Esophagus muscularis mucosa (tissue), 4 donors: Measurements from ENCODE around the gene DEFB132.
A peak's percentile ranks its signal among the peaks of the same experiment; 100 is the strongest.

Experiments used
- EP300 ChIP-seq: sonication (generic); formaldehyde crosslinking; IDR thresholded peaks from one replicate; pipeline ENCODE4 v1.6.1; 2017; ENCODE audit warnings: antibody characterized with exemption
- POLR2A ChIP-seq: fragments of 450-650 bp; IDR thresholded peaks from one replicate; pipeline ENCODE4 v1.6.1; 2017; ENCODE audit warnings: antibody characterized with exemption, moderate library complexity, mild to moderate bottlenecking, low read depth
- POLR2AphosphoS5 ChIP-seq, 2 donors: sonication (generic); formaldehyde crosslinking; IDR thresholded peaks; one replicate each; pipeline ENCODE4 v1.6.1; 2017; ENCODE audit warnings: antibody characterized with exemption in 2 of 2
- TF ChIP-seq, protein P1 (sequence below), 3 experiments: fragments of 200-600 bp in 2 of 3; fragments of 450-650 bp in 1 of 3; sonication (generic) in 2 of 3; IDR thresholded peaks; one replicate each; pipeline ENCODE4 v1.5.1; 2017 to 2019; ENCODE audit warnings: antibody characterized with exemption in 3 of 3, mild to moderate bottlenecking in 2 of 3, moderate library complexity in 1 of 3

DNA sequence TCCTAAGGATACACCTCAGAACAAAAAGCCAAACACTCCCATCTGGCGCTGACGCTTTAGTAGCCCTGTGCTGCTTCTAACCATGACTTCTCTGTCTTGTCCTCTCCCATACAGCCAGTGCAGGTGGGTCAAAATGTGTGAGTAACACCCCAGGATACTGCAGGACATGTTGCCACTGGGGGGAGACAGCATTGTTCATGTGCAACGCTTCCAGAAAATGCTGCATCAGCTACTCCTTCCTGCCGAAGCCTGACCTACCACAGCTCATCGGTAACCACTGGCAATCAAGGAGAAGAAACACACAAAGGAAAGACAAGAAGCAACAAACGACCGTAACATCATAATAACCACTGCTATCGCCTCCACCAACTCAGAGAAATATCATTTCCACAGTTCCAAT is 1.4 kb downstream of the DEFB132 start:
- TF ChIP-seq, protein P1, sequence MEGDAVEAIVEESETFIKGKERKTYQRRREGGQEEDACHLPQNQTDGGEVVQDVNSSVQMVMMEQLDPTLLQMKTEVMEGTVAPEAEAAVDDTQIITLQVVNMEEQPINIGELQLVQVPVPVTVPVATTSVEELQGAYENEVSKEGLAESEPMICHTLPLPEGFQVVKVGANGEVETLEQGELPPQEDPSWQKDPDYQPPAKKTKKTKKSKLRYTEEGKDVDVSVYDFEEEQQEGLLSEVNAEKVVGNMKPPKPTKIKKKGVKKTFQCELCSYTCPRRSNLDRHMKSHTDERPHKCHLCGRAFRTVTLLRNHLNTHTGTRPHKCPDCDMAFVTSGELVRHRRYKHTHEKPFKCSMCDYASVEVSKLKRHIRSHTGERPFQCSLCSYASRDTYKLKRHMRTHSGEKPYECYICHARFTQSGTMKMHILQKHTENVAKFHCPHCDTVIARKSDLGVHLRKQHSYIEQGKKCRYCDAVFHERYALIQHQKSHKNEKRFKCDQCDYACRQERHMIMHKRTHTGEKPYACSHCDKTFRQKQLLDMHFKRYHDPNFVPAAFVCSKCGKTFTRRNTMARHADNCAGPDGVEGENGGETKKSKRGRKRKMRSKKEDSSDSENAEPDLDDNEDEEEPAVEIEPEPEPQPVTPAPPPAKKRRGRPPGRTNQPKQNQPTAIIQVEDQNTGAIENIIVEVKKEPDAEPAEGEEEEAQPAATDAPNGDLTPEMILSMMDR (IDR thresholded peaks at IDR 0.05), result peak in 1 of 3 experiments; percentile 19
- TF ChIP-seq POLR2AphosphoS5 (IDR thresholded peaks at IDR 0.05) (no peak), EP300 (no peak), POLR2A (no peak)
